Body of pancreas (tissue), 4 donors: ENCODE measurements around the gene GBP6.
"Not testable (repeated sequence)": the region's sequence is repeated elsewhere in the genome, so short reads cannot be mapped to it uniquely, and the experiment has no call there.

Experiments used
- POLR2A ChIP-seq, 3 donors: fragments of 450-650 bp; IDR thresholded peaks; one replicate each; pipeline ENCODE4 v1.6.1; 2016; ENCODE audit warnings: antibody characterized with exemption in 3 of 3, mild to moderate bottlenecking in 2 of 3
- TF ChIP-seq, protein P1 (sequence below), 7 experiments: fragments of 450-650 bp in 4 of 7; fragments of 200-600 bp in 3 of 7; sonication (generic) in 3 of 7; IDR thresholded peaks; one replicate each; pipeline ENCODE4 v1.5.1; 2016 to 2019; ENCODE audit warnings: antibody characterized with exemption in 7 of 7

DNA sequence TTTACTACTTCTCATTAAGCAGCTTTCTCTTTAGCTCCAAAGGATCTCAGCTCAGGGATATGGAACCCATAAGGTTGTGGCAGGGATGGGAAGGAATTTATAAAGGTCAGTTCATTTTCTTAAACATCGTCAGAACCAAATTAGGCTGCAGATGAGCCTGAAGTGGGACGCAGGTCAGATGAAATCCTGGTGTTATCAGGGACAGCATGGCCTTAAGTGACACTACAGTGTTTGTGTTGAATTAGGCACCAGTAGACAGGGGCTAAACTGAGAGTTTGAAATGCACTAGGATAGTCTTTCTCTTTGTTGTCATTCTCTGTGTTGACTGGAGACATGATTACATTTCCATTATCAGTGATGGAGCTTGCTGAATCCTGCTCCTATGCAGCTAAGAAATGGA lies 43.9 kb downstream of the GBP6 start:
- TF ChIP-seq, protein P1, sequence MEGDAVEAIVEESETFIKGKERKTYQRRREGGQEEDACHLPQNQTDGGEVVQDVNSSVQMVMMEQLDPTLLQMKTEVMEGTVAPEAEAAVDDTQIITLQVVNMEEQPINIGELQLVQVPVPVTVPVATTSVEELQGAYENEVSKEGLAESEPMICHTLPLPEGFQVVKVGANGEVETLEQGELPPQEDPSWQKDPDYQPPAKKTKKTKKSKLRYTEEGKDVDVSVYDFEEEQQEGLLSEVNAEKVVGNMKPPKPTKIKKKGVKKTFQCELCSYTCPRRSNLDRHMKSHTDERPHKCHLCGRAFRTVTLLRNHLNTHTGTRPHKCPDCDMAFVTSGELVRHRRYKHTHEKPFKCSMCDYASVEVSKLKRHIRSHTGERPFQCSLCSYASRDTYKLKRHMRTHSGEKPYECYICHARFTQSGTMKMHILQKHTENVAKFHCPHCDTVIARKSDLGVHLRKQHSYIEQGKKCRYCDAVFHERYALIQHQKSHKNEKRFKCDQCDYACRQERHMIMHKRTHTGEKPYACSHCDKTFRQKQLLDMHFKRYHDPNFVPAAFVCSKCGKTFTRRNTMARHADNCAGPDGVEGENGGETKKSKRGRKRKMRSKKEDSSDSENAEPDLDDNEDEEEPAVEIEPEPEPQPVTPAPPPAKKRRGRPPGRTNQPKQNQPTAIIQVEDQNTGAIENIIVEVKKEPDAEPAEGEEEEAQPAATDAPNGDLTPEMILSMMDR (IDR thresholded peaks at IDR 0.05) = not testable (repeated sequence)
- not testable (repeated sequence) for TF ChIP-seq POLR2A (IDR thresholded peaks at IDR 0.05)
